A673 (cell line): ENCODE results near the gene FERD3L.

Source experiments
- CTCF ChIP-seq: fragments of 300-800, 200-600 bp; sonication (generic); conservative IDR thresholded peaks from 2 replicates; pipeline ENCODE4 v1.5.1; 2017; ENCODE audit warnings: low read depth, mild to moderate bottlenecking, antibody characterized with exemption, low read length, moderate library complexity, mixed read lengths
- EZH2 ChIP-seq: fragments of 200-600 bp; sonication (generic); IDR thresholded peaks from 2 replicates; pipeline ENCODE4 v1.6.1; 2017; ENCODE audit warnings: borderline replicate concordance, low read depth, mild to moderate bottlenecking, mixed read lengths, antibody characterized with exemption, low read length; ENCODE audit not compliant: poor library complexity, severe bottlenecking

DNA sequence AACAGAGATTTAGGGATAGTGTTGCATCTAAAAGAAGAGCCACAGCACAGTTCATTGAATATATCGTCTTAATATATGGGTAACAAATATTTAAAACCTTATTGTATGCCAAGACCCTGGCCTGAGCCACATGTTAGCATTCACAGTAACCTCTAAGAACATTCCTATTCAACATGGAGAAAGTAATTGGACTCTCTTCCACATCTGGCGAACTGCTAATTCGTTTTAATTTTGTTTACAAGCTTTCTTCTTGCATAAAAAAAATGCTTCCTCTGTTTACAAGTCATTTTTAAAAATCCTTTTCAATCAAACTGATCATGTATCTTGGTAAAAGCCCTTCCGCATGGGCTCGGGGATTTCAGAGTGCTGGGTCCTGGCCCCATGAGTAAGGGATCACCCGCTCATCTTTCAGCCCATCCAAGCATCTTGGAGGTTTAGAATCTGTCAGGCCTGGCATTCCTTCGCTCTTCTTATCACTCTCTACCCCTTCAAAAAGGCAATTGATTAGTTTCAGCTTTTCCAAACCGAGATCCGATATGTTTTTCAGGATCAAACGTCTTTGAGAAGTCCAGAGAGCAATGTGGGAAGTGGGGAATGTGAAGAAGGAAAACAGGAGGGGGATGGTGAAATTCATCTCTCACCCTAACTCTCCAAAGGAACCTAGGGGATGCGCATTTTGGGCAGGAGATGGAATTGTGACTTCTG is 35.0 kb downstream of the FERD3L start:
- TF ChIP-seq CTCF (no peak), EZH2 (no peak)
